Measurements from ENCODE around the gene C4B. TPM values are rescaled to one million over a fixed set of nuclear protein-coding genes. Genes with fewer than 3 reads are reported as not detected.

C4B gene
- total RNA-seq, 1 donor from 2014 or later = 3.0 TPM

- peak; percentile 68 for DNase-seq (ENCODE audit: low read depth)
Measured at GRCh38 chr6:32081168-32081990, 66.8 kb downstream of the C4B start.

GRCh38 chr6:32082478-32082877 lies 67.9 kb downstream of the C4B start:
- no peak for DNase-seq (ENCODE audit: low read depth)

- DNase-seq (ENCODE audit: low read depth) = peak; percentile 88
Measured at GRCh38 chr6:32082935-32083334, 68.3 kb downstream of the C4B start.

- no peak for DNase-seq (ENCODE audit: low read depth)
Measured at GRCh38 chr6:32083812-32084768, 69.5 kb downstream of the C4B start.

- DNase-seq (ENCODE audit: low read depth) = no peak
Measured at GRCh38 chr6:32084780-32085179, 70.2 kb downstream of the C4B start.

Other genes with a start within 250 kb of the C4B start
- gene VWA7, start 237.5 kb upstream of the C4B start, total RNA-seq = 1.3 TPM in 1 of 2 replicates, not detected in the other
- 56.4 and 62.2 TPM in 2 replicates for gene VARS1, start 219.0 kb upstream of the C4B start, total RNA-seq
- 28.7 and 38.8 TPM in 2 replicates for gene LSM2, start 207.8 kb upstream of the C4B start, total RNA-seq
- gene HSPA1L, start 199.5 kb upstream of the C4B start, total RNA-seq = 2.6 and 3.6 TPM in 2 replicates
- gene HSPA1A, start 199.3 kb upstream of the C4B start, total RNA-seq = 109 and 131 TPM in 2 replicates
- gene HSPA1B, start 187.1 kb upstream of the C4B start, total RNA-seq = 86.3 and 98.7 TPM in 2 replicates
- gene NEU1, start 152.0 kb upstream of the C4B start, total RNA-seq = 128 and 187 TPM in 2 replicates
- 0.11 and 0.16 TPM in 2 replicates for gene SLC44A4, start 135.8 kb upstream of the C4B start, total RNA-seq
- 33.7 and 36.4 TPM in 2 replicates for gene EHMT2, start 117.1 kb upstream of the C4B start, total RNA-seq
- 2.7 and 3.3 TPM in 2 replicates for gene ZBTB12, start 112.7 kb upstream of the C4B start, total RNA-seq
- 7.0 and 7.5 TPM in 2 replicates for gene C2, start 87.1 kb upstream of the C4B start, total RNA-seq
- gene CFB, start 68.7 kb upstream of the C4B start, total RNA-seq = 1.8 and 6.6 TPM in 2 replicates
- 86.4 and 87.1 TPM in 2 replicates for gene NELFE, start 55.8 kb upstream of the C4B start, total RNA-seq
- 32.1 and 37.3 TPM in 2 replicates for gene SKIC2, start 55.6 kb upstream of the C4B start, total RNA-seq
- 28.7 and 32.3 TPM in 2 replicates for gene DXO, start 42.7 kb upstream of the C4B start, total RNA-seq
- gene C4A, start 32.7 kb upstream of the C4B start, total RNA-seq = 3.5 and 4.2 TPM in 2 replicates
- not detected in 2 replicates for gene CYP21A2, start 23.6 kb downstream of the C4B start, total RNA-seq
- gene TNXB, start 94.5 kb downstream of the C4B start, total RNA-seq = 0.16 and 0.36 TPM in 2 replicates
- gene ATF6B, start 113.5 kb downstream of the C4B start, total RNA-seq = 26.4 and 34.7 TPM in 2 replicates
- 4.7 and 6.8 TPM in 2 replicates for gene FKBPL, start 115.5 kb downstream of the C4B start, total RNA-seq
- not detected in 2 replicates for gene PRRT1, start 137.1 kb downstream of the C4B start, total RNA-seq
- 20.4 and 33.4 TPM in 2 replicates for gene PPT2, start 139.3 kb downstream of the C4B start, total RNA-seq
- 1.4 and 2.2 TPM in 2 replicates for gene EGFL8, start 149.8 kb downstream of the C4B start, total RNA-seq
- gene AGPAT1, start 161.3 kb downstream of the C4B start, total RNA-seq = 68.2 and 79.2 TPM in 2 replicates
- 70.9 and 78.1 TPM in 2 replicates for gene RNF5, start 163.6 kb downstream of the C4B start, total RNA-seq
- 0.86 and 0.88 TPM in 2 replicates for gene AGER, start 169.5 kb downstream of the C4B start, total RNA-seq
- gene PBX2, start 175.4 kb downstream of the C4B start, total RNA-seq = 25.1 and 29.0 TPM in 2 replicates
- gene GPSM3, start 177.8 kb downstream of the C4B start, total RNA-seq = 0.27 TPM in 1 of 2 replicates, not detected in the other
- gene NOTCH4, start 209.3 kb downstream of the C4B start, total RNA-seq = 0.53 and 1.2 TPM in 2 replicates

All from myocyte (in vitro differentiated cells).